ENCODE measurements around the gene TDP2.

The TDP2 gene

GRCh38 chr6:24614648-24615047 is 52.1 kb downstream of the TDP2 start:
- TF ChIP-seq FOXP2 (optimal IDR thresholded peaks at IDR 0.05; ENCODE audit: borderline replicate concordance, extremely low read depth, extremely low read length, insufficient read depth), result no peak
- TF ChIP-seq TAF1 (IDR thresholded peaks at IDR 0.05; ENCODE audit: borderline replicate concordance, insufficient read depth, low read length), result no peak
- TF ChIP-seq POLR2AphosphoS5 (IDR thresholded peaks at IDR 0.05; ENCODE audit: low read depth, low read length), result no peak
- no peak for TF ChIP-seq REST (IDR thresholded peaks at IDR 0.05; ENCODE audit: insufficient read depth in 1 of 2, low read depth in 2 of 2, low read length in 2 of 2)
- TF ChIP-seq SIN3A (IDR thresholded peaks at IDR 0.05; ENCODE audit: borderline replicate concordance, insufficient read depth, low read length), result no peak

GRCh38 chr6:24614043-24614420 is 52.7 kb downstream of the TDP2 start:
- TF ChIP-seq POLR2AphosphoS5 (IDR thresholded peaks at IDR 0.05; ENCODE audit: low read depth, low read length) (no peak), TAF1 (IDR thresholded peaks at IDR 0.05; ENCODE audit: borderline replicate concordance, insufficient read depth, low read length) (no peak), REST (IDR thresholded peaks at IDR 0.05; ENCODE audit: insufficient read depth in 1 of 2, low read depth in 2 of 2, low read length in 2 of 2) (no peak), FOXP2 (optimal IDR thresholded peaks at IDR 0.05; ENCODE audit: borderline replicate concordance, extremely low read depth, extremely low read length, insufficient read depth) (no peak), SIN3A (IDR thresholded peaks at IDR 0.05; ENCODE audit: borderline replicate concordance, insufficient read depth, low read length) (no peak)

- TF ChIP-seq SIN3A (IDR thresholded peaks at IDR 0.05; ENCODE audit: borderline replicate concordance, insufficient read depth, low read length) (no peak), FOXP2 (optimal IDR thresholded peaks at IDR 0.05; ENCODE audit: borderline replicate concordance, extremely low read depth, extremely low read length, insufficient read depth) (no peak), REST (IDR thresholded peaks at IDR 0.05; ENCODE audit: insufficient read depth in 1 of 2, low read depth in 2 of 2, low read length in 2 of 2) (no peak), TAF1 (IDR thresholded peaks at IDR 0.05; ENCODE audit: borderline replicate concordance, insufficient read depth, low read length) (no peak), POLR2AphosphoS5 (IDR thresholded peaks at IDR 0.05; ENCODE audit: low read depth, low read length) (no peak)
Measured at GRCh38 chr6:24613361-24614042, 53.2 kb downstream of the TDP2 start.

GRCh38 chr6:24610672-24611071 is 56.0 kb downstream of the TDP2 start:
- TF ChIP-seq SIN3A (IDR thresholded peaks at IDR 0.05; ENCODE audit: borderline replicate concordance, insufficient read depth, low read length) (no peak), REST (IDR thresholded peaks at IDR 0.05; ENCODE audit: insufficient read depth in 1 of 2, low read depth in 2 of 2, low read length in 2 of 2) (no peak), TAF1 (IDR thresholded peaks at IDR 0.05; ENCODE audit: borderline replicate concordance, insufficient read depth, low read length) (no peak), FOXP2 (optimal IDR thresholded peaks at IDR 0.05; ENCODE audit: borderline replicate concordance, extremely low read depth, extremely low read length, insufficient read depth) (no peak), POLR2AphosphoS5 (IDR thresholded peaks at IDR 0.05; ENCODE audit: low read depth, low read length) (no peak)

All from PFSK-1 (cell line).